Neutrophil (primary cell): ENCODE measurements around the gene OR2A2.

Experiments
- H3K27ac ChIP-seq: fragments of 200-600 bp; sonication (generic); 2 replicates; pipeline ENCODE4 v1.5.1; 2016; ENCODE audit warnings: mild to moderate bottlenecking, moderate library complexity
- H3K27me3 ChIP-seq: fragments of 200-600 bp; sonication (generic); 2 replicates; pipeline ENCODE4 v1.6.0; 2016; ENCODE audit warnings: mild to moderate bottlenecking
- H3K36me3 ChIP-seq: fragments of 200-600 bp; sonication (generic); 2 replicates; pipeline ENCODE4 v1.5.1; 2017
- H3K4me1 ChIP-seq, 2 experiments: fragments of 200-600 bp in 1 of 2; sonication (generic) in 1 of 2; 1 replicate in 1 of 2; 2 replicates in 1 of 2; pipeline versions ENCODE4 v1.5.1 to v1.6.1; 2013 to 2016; ENCODE audit warnings: low read depth in 1 of 2, low read length in 1 of 2, mild to moderate bottlenecking in 1 of 2, moderate library complexity in 1 of 2; ENCODE audit not compliant: control insufficient read depth in 1 of 2, insufficient read depth in 1 of 2
- H3K4me3 ChIP-seq, 2 experiments: fragments of 200-600 bp in 1 of 2; sonication (generic) in 1 of 2; 1 replicate in 1 of 2; 2 replicates in 1 of 2; pipeline ENCODE4 v1.5.1; 2013 to 2016; ENCODE audit warnings: low read depth in 1 of 2, low read length in 1 of 2, mild to moderate bottlenecking in 1 of 2, moderate library complexity in 1 of 2
- H3K9me3 ChIP-seq: fragments of 200-600 bp; sonication (generic); 2 replicates; pipeline ENCODE4 v1.5.1; 2016
- CTCF ChIP-seq: fragments of 200-600 bp; sonication (generic); IDR thresholded peaks from 2 replicates; pipeline ENCODE4 v1.5.1; 2016; ENCODE audit warnings: antibody characterized with exemption

OR2A2 gene

GRCh38 chr7:144109283-144109682, at the start of gene OR2A2:
TSS of gene OR2A2 (plus strand) at chr7:144109583. CDS start at chr7:144109583, 0 bp downstream.
- no peak for TF ChIP-seq CTCF
- H3K27me3 ChIP-seq: no peaks in the 10 kb centered on the region
- H3K27ac ChIP-seq: no peak within 1 kb of the TSS

GRCh38 chr7:144063710-144064109, 45.7 kb upstream of the OR2A2 start:
- H3K36me3 ChIP-seq: no peaks in the 10 kb centered on the region

More at GRCh38 chr7:144109283-144109682, at the start of gene OR2A2:
- Histone ChIP-seq H3K4me1 (no peaks in the 10 kb centered on the region), H3K36me3 (no peaks in the 10 kb centered on the region), H3K4me3 (no peak within 1 kb of the TSS), H3K9me3 (no peaks in the 10 kb centered on the region)

GRCh38 chr7:144069511-144069910, 39.9 kb upstream of the OR2A2 start, which contains the start of gene OR2A25:
TSS of gene OR2A25 (plus strand) at chr7:144069811. CDS start at chr7:144074220, 4,409 bp downstream.
- Histone ChIP-seq H3K27ac (no peak within 1 kb of the TSS), H3K4me3 (no peak within 1 kb of the TSS)
- no peak for TF ChIP-seq CTCF

More at GRCh38 chr7:144063710-144064109, 45.7 kb upstream of the OR2A2 start:
- TF ChIP-seq CTCF: no peak
- Histone ChIP-seq H3K27me3 (no peaks in the 10 kb centered on the region), H3K4me3 (no peak overlapping the region), H3K4me1 (no peaks in the 10 kb centered on the region), H3K9me3 (no peaks in the 10 kb centered on the region), H3K27ac (no peak overlapping the region)

GRCh38 chr7:144069953-144070352, 39.4 kb upstream of the OR2A2 start:
- Histone ChIP-seq H3K27ac (no peak overlapping the region), H3K27me3 (no peaks in the 10 kb centered on the region), H3K4me3 (no peak overlapping the region), H3K9me3 (no peaks in the 10 kb centered on the region), H3K4me1 (no peaks in the 10 kb centered on the region), H3K36me3 (no peaks in the 10 kb centered on the region)
- TF ChIP-seq CTCF: no peak

More at GRCh38 chr7:144069511-144069910, 39.9 kb upstream of the OR2A2 start, which contains the start of gene OR2A25:
- Histone ChIP-seq H3K27me3 (no peaks in the 10 kb centered on the region), H3K9me3 (no peaks in the 10 kb centered on the region), H3K36me3 (no peaks in the 10 kb centered on the region), H3K4me1 (no peaks in the 10 kb centered on the region)

- Histone ChIP-seq H3K4me3 (no peak overlapping the region), H3K9me3 (no peaks in the 10 kb centered on the region), H3K27ac (no peak overlapping the region), H3K27me3 (no peaks in the 10 kb centered on the region), H3K4me1 (no peaks in the 10 kb centered on the region), H3K36me3 (no peaks in the 10 kb centered on the region)
- TF ChIP-seq CTCF: no peak
These were observed 35.0 kb upstream of the OR2A2 start for GRCh38 chr7:144074374-144074773.
